ENCODE results near the gene SELENOT. TPM values are rescaled to one million over a fixed set of nuclear protein-coding genes. Genes with fewer than 3 reads are reported as not detected.
"Not testable (repeated sequence)": the region's sequence is repeated elsewhere in the genome, so short reads cannot be mapped to it uniquely, and the experiment has no call there.

Gene SELENOT
- total RNA-seq, 4 donors from 2014 or later, result 80.4 to 160 (median 101) TPM

- WGBS, 2 donors, result 62 to 73% methylated on average over 9 of the region's 9 CpGs
- Histone ChIP-seq H3K4me3 (no peak overlapping the region), H3K9me3 (no peaks in the 10 kb centered on the region), H3K27ac (no peak overlapping the region), H3K27me3 (no peaks in the 10 kb centered on the region), H3K36me3 (peaks cover 0 to 38% (median 0%) of the 10 kb centered on the region in 3 donors), H3K4me1 (no peaks in the 10 kb centered on the region)
- no peak for DNase-seq (ENCODE audit: low spot score in 2 of 2)
- TF ChIP-seq, protein P1, sequence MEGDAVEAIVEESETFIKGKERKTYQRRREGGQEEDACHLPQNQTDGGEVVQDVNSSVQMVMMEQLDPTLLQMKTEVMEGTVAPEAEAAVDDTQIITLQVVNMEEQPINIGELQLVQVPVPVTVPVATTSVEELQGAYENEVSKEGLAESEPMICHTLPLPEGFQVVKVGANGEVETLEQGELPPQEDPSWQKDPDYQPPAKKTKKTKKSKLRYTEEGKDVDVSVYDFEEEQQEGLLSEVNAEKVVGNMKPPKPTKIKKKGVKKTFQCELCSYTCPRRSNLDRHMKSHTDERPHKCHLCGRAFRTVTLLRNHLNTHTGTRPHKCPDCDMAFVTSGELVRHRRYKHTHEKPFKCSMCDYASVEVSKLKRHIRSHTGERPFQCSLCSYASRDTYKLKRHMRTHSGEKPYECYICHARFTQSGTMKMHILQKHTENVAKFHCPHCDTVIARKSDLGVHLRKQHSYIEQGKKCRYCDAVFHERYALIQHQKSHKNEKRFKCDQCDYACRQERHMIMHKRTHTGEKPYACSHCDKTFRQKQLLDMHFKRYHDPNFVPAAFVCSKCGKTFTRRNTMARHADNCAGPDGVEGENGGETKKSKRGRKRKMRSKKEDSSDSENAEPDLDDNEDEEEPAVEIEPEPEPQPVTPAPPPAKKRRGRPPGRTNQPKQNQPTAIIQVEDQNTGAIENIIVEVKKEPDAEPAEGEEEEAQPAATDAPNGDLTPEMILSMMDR (IDR thresholded peaks at IDR 0.05), result no peak
- TF ChIP-seq EP300 (IDR thresholded peaks at IDR 0.05), result no peak
- TF ChIP-seq POLR2A (IDR thresholded peaks at IDR 0.05), result no peak
Measured at GRCh38 chr3:150588027-150588830, 14.9 kb upstream of the SELENOT start.

- WGBS, 2 donors, result 56 to 74% methylated on average over 6 of the region's 6 CpGs
- no peak overlapping the region for H3K4me3 ChIP-seq
- H3K9me3 ChIP-seq, result no peaks in the 10 kb centered on the region
- no peaks in the 10 kb centered on the region for H3K27me3 ChIP-seq
- no peak for DNase-seq (ENCODE audit: low spot score in 2 of 2)
- no peaks in the 10 kb centered on the region for H3K4me1 ChIP-seq
- H3K27ac ChIP-seq, result no peak overlapping the region
- peaks cover 0 to 23% (median 0%) of the 10 kb centered on the region in 3 donors for H3K36me3 ChIP-seq
- no peak for TF ChIP-seq EP300 (IDR thresholded peaks at IDR 0.05)
- TF ChIP-seq, protein P1 (IDR thresholded peaks at IDR 0.05), result no peak
- TF ChIP-seq POLR2A (IDR thresholded peaks at IDR 0.05), result no peak
Measured at GRCh38 chr3:150589759-150590158, 13.4 kb upstream of the SELENOT start.

- Histone ChIP-seq H3K36me3 (no peaks in the 10 kb centered on the region), H3K4me3 (no peak overlapping the region), H3K27ac (no peak overlapping the region), H3K9me3 (no peaks in the 10 kb centered on the region), H3K4me1 (no peaks in the 10 kb centered on the region), H3K27me3 (no peaks in the 10 kb centered on the region)
- TF ChIP-seq EP300 (IDR thresholded peaks at IDR 0.05), result no peak
- TF ChIP-seq, protein P1 (IDR thresholded peaks at IDR 0.05), result no peak
- TF ChIP-seq POLR2A (IDR thresholded peaks at IDR 0.05), result no peak
- no peak for DNase-seq (ENCODE audit: low spot score in 2 of 2)
- WGBS, 2 donors, result 90 to 94% methylated on average over 4 of the region's 4 CpGs
Measured at GRCh38 chr3:150594150-150594549, 9.0 kb upstream of the SELENOT start.

DNA sequence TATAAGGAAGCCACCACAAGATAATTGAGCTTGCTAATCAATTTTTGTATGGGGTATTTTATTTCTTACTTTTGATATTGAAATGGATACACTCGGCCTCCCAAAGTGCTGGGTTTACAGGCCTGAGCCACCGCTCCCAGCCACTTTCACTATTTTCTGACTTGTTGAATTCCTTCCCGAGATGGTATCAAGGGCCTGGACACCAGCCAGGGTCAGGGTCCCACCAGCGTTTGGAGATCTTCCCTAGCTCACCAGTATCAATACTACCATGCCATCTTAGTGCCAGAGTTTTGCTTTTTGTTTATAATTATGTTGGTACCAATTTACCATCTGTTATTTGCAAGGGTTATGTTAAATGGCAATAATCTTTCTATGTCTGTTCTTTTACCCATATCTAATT, 5.5 kb upstream of the SELENOT start:
- TF ChIP-seq POLR2A (IDR thresholded peaks at IDR 0.05) (no peak), EP300 (IDR thresholded peaks at IDR 0.05) (no peak)
- TF ChIP-seq, protein P1 (IDR thresholded peaks at IDR 0.05), result no peak
- Histone ChIP-seq H3K27ac (no peak overlapping the region), H3K36me3 (no peaks in the 10 kb centered on the region), H3K9me3 (no peaks in the 10 kb centered on the region), H3K4me1 (peaks cover 0 to 8% (median 3%) of the 10 kb centered on the region in 4 donors), H3K4me3 (no peak overlapping the region), H3K27me3 (no peaks in the 10 kb centered on the region)
- WGBS, 2 donors, result 87 to 89% methylated on average over 4 of the region's 4 CpGs
- no peak for DNase-seq (ENCODE audit: low spot score in 2 of 2)

- WGBS, 2 donors, result 70 to 74% methylated on average over 4 of the region's 4 CpGs
- Histone ChIP-seq H3K4me1 (peaks cover 0 to 17% (median 7%) of the 10 kb centered on the region in 4 donors), H3K27me3 (no peaks in the 10 kb centered on the region), H3K27ac (no peak overlapping the region), H3K9me3 (no peaks in the 10 kb centered on the region), H3K36me3 (no peaks in the 10 kb centered on the region), H3K4me3 (no peak overlapping the region)
- TF ChIP-seq POLR2A (IDR thresholded peaks at IDR 0.05) (no peak), EP300 (IDR thresholded peaks at IDR 0.05) (no peak)
- TF ChIP-seq, protein P1 (IDR thresholded peaks at IDR 0.05), result no peak
- DNase-seq (ENCODE audit: low spot score in 2 of 2), result no peak
Measured at GRCh38 chr3:150599611-150600297, 3.4 kb upstream of the SELENOT start.

GRCh38 chr3:150600647-150601530, 2.2 kb upstream of the SELENOT start:
- 91% methylated on average over 13 of the region's 13 CpGs for WGBS, 2 donors
- H3K4me1 ChIP-seq, result peaks cover 0 to 29% (median 17%) of the 10 kb centered on the region in 4 donors
- DNase-seq (ENCODE audit: low spot score in 2 of 2); H3K9me3 ChIP-seq; H3K4me3 ChIP-seq; H3K36me3 ChIP-seq; H3K27ac ChIP-seq; H3K27me3 ChIP-seq: not testable (repeated sequence)
